A549 (cell line): ENCODE data around the gene ZNF883. TPM values are rescaled to one million over a fixed set of nuclear protein-coding genes. Genes with fewer than 3 reads are reported as not detected.

Source experiments
- ATAC-seq, 2 experiments: fragments of 200-7000 bp in 1 of 2; fragments of >200 bp in 1 of 2; cut with Nextera tagmentation in 1 of 2; cut with Tn5 transposase in 1 of 2; 3 replicates each; pipeline versions ENCODE4 v1.8.0 to v1.9.1; 2018 to 2020; ENCODE audit warnings: mild to moderate bottlenecking in 1 of 2, moderate library complexity in 1 of 2
- CTCF ChIA-PET: fragments of 300-600 bp; sonication (Branson Sonifier 250); formaldehyde crosslinking; extraction: SDS; loops from one replicate; lab custom pipeline; 2021; ENCODE audit warnings: antibody characterized with exemption, inconsistent platforms; lab: Yijun Ruan, JAX
- POLR2A ChIA-PET: fragments of 350-600 bp; formaldehyde crosslinking; extraction: SDS; loops from one replicate; lab custom pipeline; 2021; ENCODE audit warnings: antibody characterized with exemption, inconsistent platforms; lab: Yijun Ruan, JAX
- DNase-seq, 2 experiments: peaks; one replicate each; pipeline versions ENCODE4 v3.0.0 to v3.0.0-alpha.2; 2011 to 2016; ENCODE audit warnings: low read depth in 1 of 2, low spot score in 1 of 2
- FAIRE-seq: peaks from 2 replicates; lab custom pipeline; 2011; peaks lifted over from hg19 to GRCh38; lab: Jason Lieb, UNC
- H3K27ac ChIP-seq, 2 experiments: fragments of >200 bp; sonication (Bioruptor Twin); formaldehyde crosslinking; 3 replicates each; pipeline ENCODE4 v1.5.1; 2016 to 2017
- H3K4me1 ChIP-seq: fragments of >200 bp; sonication (Bioruptor Twin); formaldehyde crosslinking; 3 replicates; pipeline ENCODE4 v1.6.1; 2016
- H3K4me2 ChIP-seq: fragments of >200 bp; sonication (Bioruptor Twin); formaldehyde crosslinking; 3 replicates; pipeline ENCODE4 v1.6.1; 2016
- H3K4me3 ChIP-seq: fragments of >200 bp; sonication (Bioruptor Twin); formaldehyde crosslinking; 3 replicates; pipeline ENCODE4 v1.5.1; 2016
- H3K9me3 ChIP-seq: fragments of >200 bp; sonication (Bioruptor Twin); formaldehyde crosslinking; 3 replicates; pipeline ENCODE4 v1.6.1; 2016
- BHLHE40 ChIP-seq: IDR thresholded peaks from 2 replicates; pipeline ENCODE4 v1.6.1; 2012; ENCODE audit warnings: low read depth, low read length, inconsistent platforms
- CBX8 ChIP-seq: fragments of 200-600 bp; sonication (generic); IDR thresholded peaks from 2 replicates; pipeline ENCODE4 v1.6.1; 2016
- CEBPB ChIP-seq, 2 experiments: fragments of >200 bp in 1 of 2; sonication (Bioruptor Twin) in 1 of 2; formaldehyde crosslinking in 1 of 2; IDR thresholded peaks; 2 replicates each; pipeline ENCODE4 v1.6.1; 2012 to 2016
- CHD4 ChIP-seq: fragments of 200-600 bp; sonication (generic); IDR thresholded peaks from 2 replicates; pipeline ENCODE4 v1.6.1; 2016; ENCODE audit warnings: antibody characterized with exemption, mild to moderate bottlenecking, borderline replicate concordance
- CTCF ChIP-seq: fragments of >200 bp; sonication (Bioruptor Twin); formaldehyde crosslinking; IDR thresholded peaks from 3 replicates; pipeline ENCODE4 v1.5.1; 2016
- ELK1 ChIP-seq: fragments of 150-350 bp; IDR thresholded peaks from 2 replicates; pipeline ENCODE4 v1.6.1; 2014; ENCODE audit warnings: low read depth, mild to moderate bottlenecking, low read length
- FOSB ChIP-seq: fragments of 250-450 bp; sonication (Bioruptor Pico); IDR thresholded peaks from 2 replicates; pipeline ENCODE4 v1.5.0; 2020; ENCODE audit warnings: mild to moderate bottlenecking, moderate library complexity
- GATA3 ChIP-seq: IDR thresholded peaks from 2 replicates; pipeline ENCODE4 v1.6.1; 2012; ENCODE audit warnings: borderline replicate concordance
- HOXB5 ChIP-seq: fragments of 250-450 bp; sonication (Bioruptor Pico); IDR thresholded peaks from 2 replicates; pipeline ENCODE4 v1.5.0; 2020; ENCODE audit warnings: mild to moderate bottlenecking, moderate library complexity
- KDM1A ChIP-seq: fragments of 200-600 bp; sonication (generic); IDR thresholded peaks from 2 replicates; pipeline ENCODE4 v1.6.1; 2016; ENCODE audit warnings: low read depth, mild to moderate bottlenecking
- MAFK ChIP-seq: fragments of 450-650 bp; IDR thresholded peaks from 2 replicates; pipeline ENCODE4 v1.6.1; 2014; ENCODE audit not compliant: partially characterized antibody
- MAX ChIP-seq: IDR thresholded peaks from 2 replicates; pipeline ENCODE4 v1.6.1; 2012
- MYC ChIP-seq: IDR thresholded peaks from 2 replicates; pipeline ENCODE4 v1.6.1; 2012; ENCODE audit warnings: mild to moderate bottlenecking, inconsistent platforms, low read length, improper control_type of control experiment, borderline replicate concordance
- NFE2L2 ChIP-seq: fragments of 150-350 bp; conservative IDR thresholded peaks from 2 replicates; pipeline ENCODE4 v1.6.1; 2014; ENCODE audit warnings: low read length
- NPAS2 ChIP-seq: fragments of 250-450 bp; sonication (Bioruptor Pico); IDR thresholded peaks from 2 replicates; pipeline ENCODE4 v1.8.0; 2022; ENCODE audit warnings: mild to moderate bottlenecking, moderate library complexity, borderline replicate concordance
- PHF8 ChIP-seq: fragments of 200-600 bp; sonication (generic); IDR thresholded peaks from 2 replicates; pipeline ENCODE4 v1.6.1; 2016; ENCODE audit warnings: low read depth, mild to moderate bottlenecking, antibody characterized with exemption, moderate library complexity, borderline replicate concordance
- POLR2A ChIP-seq: IDR thresholded peaks from 2 replicates; pipeline ENCODE4 v1.6.1; 2012; ENCODE audit warnings: mild to moderate bottlenecking, low read length
- SREBF2 ChIP-seq: fragments of 450-650 bp; IDR thresholded peaks from 2 replicates; pipeline ENCODE4 v1.6.1; 2014; ENCODE audit warnings: mild to moderate bottlenecking, moderate library complexity
- USF2 ChIP-seq: fragments of 450-650 bp; IDR thresholded peaks from 2 replicates; pipeline ENCODE4 v1.6.1; 2014; ENCODE audit warnings: antibody characterized with exemption
- ZC3H11A ChIP-seq: fragments of 450-650 bp; IDR thresholded peaks from 2 replicates; pipeline ENCODE4 v1.6.1; 2014; ENCODE audit warnings: antibody characterized with exemption, mild to moderate bottlenecking
- WGBS: methylation state at CpG from one replicate; pipeline ENCODE4 v1.1.6; 2017; ENCODE audit errors: missing lambda C conversion rate; 5-methylcytosine and 5-hydroxymethylcytosine counted together
- polyA plus RNA-seq, 4 experiments: library from polyadenylated mRNA; depleted of rRNA in 3 of 4; stranded (reverse); fragments of >200 nt; fragmentation: RNase III in 1 of 4; extraction: RNeasy Plus Mini Kit Qiagen cat#74134 plus additional on column Dnase treatment in 1 of 4; gene quantifications; 2 replicates in 3 of 4; 3 replicates in 1 of 4; pipeline ENCODE4 v1.2.3, GENCODE V29; 2011 to 2017

Gene ZNF883
- polyA plus RNA-seq, 2 of the 4 experiments (the other 2 are of a cell fraction) = 1.8 TPM

- DNase-seq (no peak), ATAC-seq (no peak), FAIRE-seq (no peak)
- H3K4me3 ChIP-seq = no peak overlapping the region
- TF ChIP-seq MAX (no peak), SREBF2 (no peak), NPAS2 (CRISPR knock-in tag) (no peak), NFE2L2 (no peak), FOSB (CRISPR knock-in tag) (no peak), ELK1 (no peak), ZC3H11A (no peak), CHD4 (no peak), MYC (no peak), HOXB5 (no peak), MAFK (no peak), POLR2A (no peak), PHF8 (no peak), CEBPB (IDR thresholded peaks at IDR 0.05) (no peak), KDM1A (no peak), CBX8 (no peak)
- WGBS = 35% methylated on average over 2 of the region's 2 CpGs
- CTCF ChIA-PET = no interaction called here
- H3K4me2 ChIP-seq = no peak overlapping the region
- POLR2A ChIA-PET = no interaction called here
- no peak overlapping the region for H3K27ac ChIP-seq
- no peaks in the 10 kb centered on the region for H3K9me3 ChIP-seq
- no peaks in the 10 kb centered on the region for H3K4me1 ChIP-seq
Measured at GRCh38 chr9:112914524-112914923, 97.5 kb downstream of the ZNF883 start.

GRCh38 chr9:112913326-112913725 lies 98.7 kb downstream of the ZNF883 start:
- CTCF ChIA-PET = interaction anchor here (0.9 to 2.7 kb wide), 2 partner anchors 10 to 13 kb away, joined by 3 to 15 read pairs; no protein-coding TSS in a partner anchor
- POLR2A ChIA-PET = no interaction called here
- no peak for FAIRE-seq

More at GRCh38 chr9:112913326-112913725, 98.7 kb downstream of the ZNF883 start:
- Histone ChIP-seq H3K4me2 (no peak overlapping the region), H3K4me1 (no peaks in the 10 kb centered on the region), H3K9me3 (no peaks in the 10 kb centered on the region)
- DNase-seq = no peak
- ATAC-seq = no peak
- TF ChIP-seq FOSB (CRISPR knock-in tag) (no peak), CTCF (no peak), USF2 (no peak), GATA3 (no peak), BHLHE40 (no peak)
- TF ChIP-seq, all 56 proteins: peak for 0
- WGBS = 44% methylated on average over 4 of the region's 4 CpGs
- Histone ChIP-seq H3K27ac (no peak overlapping the region), H3K4me3 (no peak overlapping the region)
